IPS-18c (cell line): Measurements from ENCODE around the gene CLCN6.
A peak's percentile ranks its signal among the peaks of the same experiment; 100 is the strongest.
"Not testable (repeated sequence)": the region's sequence is repeated elsewhere in the genome, so short reads cannot be mapped to it uniquely, and the experiment has no call there.

Experiments used
- H3K4me3 ChIP-seq: 2 replicates; pipeline ENCODE4 v1.7.0; 2013; ENCODE audit warnings: low read depth, mild to moderate bottlenecking, low read length, moderate library complexity; ENCODE audit not compliant: insufficient read depth
- H3K9me3 ChIP-seq: one replicate; pipeline ENCODE4 v1.6.1; 2013; ENCODE audit warnings: mild to moderate bottlenecking, low read length, moderate library complexity; ENCODE audit not compliant: control insufficient read depth, insufficient read depth

CLCN6 gene

GRCh38 chr1:11802973-11803885, 2.8 kb upstream of the CLCN6 start:
- H3K9me3 ChIP-seq: peaks cover 2% of the 10 kb centered on the region
- H3K4me3 ChIP-seq: peak overlapping the region; percentile 64

- H3K4me3 ChIP-seq: peak overlapping the region; percentile 89
Measured at GRCh38 chr1:11803924-11804665, 1.9 kb upstream of the CLCN6 start.

GRCh38 chr1:11804666-11805421, 1.1 kb upstream of the CLCN6 start:
- Histone ChIP-seq H3K9me3 (peaks cover 2% of the 10 kb centered on the region), H3K4me3 (peak overlapping the region; percentile 89)

More at GRCh38 chr1:11803924-11804665, 1.9 kb upstream of the CLCN6 start:
- H3K9me3 ChIP-seq: not testable (repeated sequence)

- Histone ChIP-seq H3K9me3 (peaks cover 2% of the 10 kb centered on the region), H3K4me3 (peak overlapping the region; percentile 89)
Measured at GRCh38 chr1:11806307-11806936, 431 bp downstream of the CLCN6 start.

- Histone ChIP-seq H3K4me3 (peak overlapping the region; percentile 25; the same call in 1 of the 2 replicates), H3K9me3 (peaks cover 2% of the 10 kb centered on the region)
Measured at GRCh38 chr1:11807133-11807532, 1.1 kb downstream of the CLCN6 start.

- no peak overlapping the region for H3K4me3 ChIP-seq
- no peaks in the 10 kb centered on the region for H3K9me3 ChIP-seq
Measured at GRCh38 chr1:11813021-11813420, 7.0 kb downstream of the CLCN6 start.

GRCh38 chr1:11817192-11817591, 11.2 kb downstream of the CLCN6 start:
- Histone ChIP-seq H3K9me3 (no peaks in the 10 kb centered on the region), H3K4me3 (no peak overlapping the region)

GRCh38 chr1:11822091-11822490, 16.1 kb downstream of the CLCN6 start:
- Histone ChIP-seq H3K4me3 (no peak overlapping the region), H3K9me3 (no peaks in the 10 kb centered on the region)

- Histone ChIP-seq H3K9me3 (no peaks in the 10 kb centered on the region), H3K4me3 (no peak overlapping the region)
Measured at GRCh38 chr1:11823366-11824137, 17.6 kb downstream of the CLCN6 start.

GRCh38 chr1:11825131-11825530, 19.1 kb downstream of the CLCN6 start:
- H3K9me3 ChIP-seq: no peaks in the 10 kb centered on the region
- H3K4me3 ChIP-seq: no peak overlapping the region

- Histone ChIP-seq H3K9me3 (no peaks in the 10 kb centered on the region), H3K4me3 (no peak overlapping the region)
Measured at GRCh38 chr1:11826946-11827345, 21.0 kb downstream of the CLCN6 start.

GRCh38 chr1:11828511-11828910, 22.5 kb downstream of the CLCN6 start:
- H3K4me3 ChIP-seq: no peak overlapping the region

GRCh38 chr1:11831945-11832725, 26.1 kb downstream of the CLCN6 start:
- Histone ChIP-seq H3K9me3 (no peaks in the 10 kb centered on the region), H3K4me3 (no peak overlapping the region)

More at GRCh38 chr1:11828511-11828910, 22.5 kb downstream of the CLCN6 start:
- no peaks in the 10 kb centered on the region for H3K9me3 ChIP-seq

GRCh38 chr1:11833497-11833896, 27.5 kb downstream of the CLCN6 start:
- Histone ChIP-seq H3K9me3 (no peaks in the 10 kb centered on the region), H3K4me3 (no peak overlapping the region)

GRCh38 chr1:11833900-11834299, 27.9 kb downstream of the CLCN6 start:
- H3K4me3 ChIP-seq: no peak overlapping the region
- H3K9me3 ChIP-seq: no peaks in the 10 kb centered on the region
